Measurements from ENCODE around the gene DHRS3.
A peak's percentile ranks its signal among the peaks of the same experiment; 100 is the strongest.
"Not testable (repeated sequence)": the region's sequence is repeated elsewhere in the genome, so short reads cannot be mapped to it uniquely, and the experiment has no call there.

DHRS3 gene

DNA sequence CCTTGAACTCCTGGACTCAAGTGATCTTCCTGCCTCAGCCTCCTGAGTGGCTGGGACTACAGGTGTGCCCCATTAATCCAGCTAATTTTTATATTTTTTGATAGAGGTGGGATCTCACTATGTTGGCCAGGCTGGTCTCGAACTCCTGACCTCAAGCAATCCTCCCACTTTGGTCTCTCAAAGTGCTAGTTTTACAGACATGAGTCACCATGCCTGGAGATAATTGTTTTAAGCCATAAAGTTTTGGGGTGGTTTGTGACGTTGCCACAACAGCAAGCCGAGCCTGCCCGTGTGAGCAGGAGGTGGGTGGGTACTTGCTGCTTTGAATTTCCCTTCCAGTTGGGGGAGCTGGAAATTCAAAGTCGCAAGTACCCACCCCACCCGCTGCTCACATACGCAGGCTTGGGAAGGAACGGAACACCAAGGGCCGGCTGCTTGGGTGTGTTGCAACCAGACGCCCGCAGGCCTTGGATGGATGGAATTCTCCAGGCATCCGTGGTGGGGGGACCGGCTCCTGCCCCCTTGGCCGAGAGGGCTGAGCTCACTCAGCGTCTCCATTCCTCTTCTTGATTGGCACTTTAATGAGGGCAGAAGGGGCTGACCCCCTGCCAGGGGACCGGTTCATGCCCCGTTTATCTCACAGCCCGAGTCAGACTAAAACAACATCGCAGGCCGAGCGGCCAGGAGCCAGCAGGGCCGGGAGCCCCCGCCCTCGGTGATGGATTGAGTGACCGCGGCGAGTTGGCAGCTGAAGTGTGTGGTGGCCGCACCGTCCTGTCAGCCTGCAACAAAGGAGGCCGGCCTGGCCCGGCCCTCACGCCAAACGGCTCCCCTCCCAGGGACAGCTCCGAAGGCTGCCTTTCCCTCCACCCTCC is 78.1 kb downstream of the DHRS3 start:
- DNase-seq (ENCODE audit: low read depth in 2 of 2) = peak; percentile 86 to 96
- H3K4me3 ChIP-seq (replicated peaks in 1 of 2; ENCODE audit: low read depth in 2 of 2, low read length in 2 of 2) = no peak overlapping the region
- TF ChIP-seq, protein P1, sequence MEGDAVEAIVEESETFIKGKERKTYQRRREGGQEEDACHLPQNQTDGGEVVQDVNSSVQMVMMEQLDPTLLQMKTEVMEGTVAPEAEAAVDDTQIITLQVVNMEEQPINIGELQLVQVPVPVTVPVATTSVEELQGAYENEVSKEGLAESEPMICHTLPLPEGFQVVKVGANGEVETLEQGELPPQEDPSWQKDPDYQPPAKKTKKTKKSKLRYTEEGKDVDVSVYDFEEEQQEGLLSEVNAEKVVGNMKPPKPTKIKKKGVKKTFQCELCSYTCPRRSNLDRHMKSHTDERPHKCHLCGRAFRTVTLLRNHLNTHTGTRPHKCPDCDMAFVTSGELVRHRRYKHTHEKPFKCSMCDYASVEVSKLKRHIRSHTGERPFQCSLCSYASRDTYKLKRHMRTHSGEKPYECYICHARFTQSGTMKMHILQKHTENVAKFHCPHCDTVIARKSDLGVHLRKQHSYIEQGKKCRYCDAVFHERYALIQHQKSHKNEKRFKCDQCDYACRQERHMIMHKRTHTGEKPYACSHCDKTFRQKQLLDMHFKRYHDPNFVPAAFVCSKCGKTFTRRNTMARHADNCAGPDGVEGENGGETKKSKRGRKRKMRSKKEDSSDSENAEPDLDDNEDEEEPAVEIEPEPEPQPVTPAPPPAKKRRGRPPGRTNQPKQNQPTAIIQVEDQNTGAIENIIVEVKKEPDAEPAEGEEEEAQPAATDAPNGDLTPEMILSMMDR (IDR thresholded peaks at IDR 0.05; ENCODE audit: low read depth, low read length) = no peak

- no peak for DNase-seq (ENCODE audit: low read depth in 2 of 2)
- TF ChIP-seq, protein P1 (IDR thresholded peaks at IDR 0.05; ENCODE audit: low read depth, low read length) = no peak
- no peak overlapping the region for H3K4me3 ChIP-seq (replicated peaks in 1 of 2; ENCODE audit: low read depth in 2 of 2, low read length in 2 of 2)
Measured at GRCh38 chr1:12539320-12539704, 78.7 kb downstream of the DHRS3 start.

GRCh38 chr1:12538536-12538935 is 79.5 kb downstream of the DHRS3 start:
- DNase-seq (ENCODE audit: low read depth in 2 of 2); H3K4me3 ChIP-seq (replicated peaks in 1 of 2; ENCODE audit: low read depth in 2 of 2, low read length in 2 of 2): not testable (repeated sequence)

GRCh38 chr1:12537906-12538461 is 80.0 kb downstream of the DHRS3 start:
- H3K4me3 ChIP-seq (replicated peaks in 1 of 2; ENCODE audit: low read depth in 2 of 2, low read length in 2 of 2) = no peak overlapping the region
- TF ChIP-seq, protein P1 (IDR thresholded peaks at IDR 0.05; ENCODE audit: low read depth, low read length) = no peak
- no peak for DNase-seq (ENCODE audit: low read depth in 2 of 2)

- TF ChIP-seq, protein P1 (IDR thresholded peaks at IDR 0.05; ENCODE audit: low read depth, low read length) = no peak
Measured at GRCh38 chr1:12537294-12537693, 80.7 kb downstream of the DHRS3 start.

GRCh38 chr1:12536023-12536639 is 81.9 kb downstream of the DHRS3 start:
- H3K4me3 ChIP-seq (replicated peaks in 1 of 2; ENCODE audit: low read depth in 2 of 2, low read length in 2 of 2) = no peak overlapping the region
- no peak for DNase-seq (ENCODE audit: low read depth in 2 of 2)
- TF ChIP-seq, protein P1 (IDR thresholded peaks at IDR 0.05; ENCODE audit: low read depth, low read length) = no peak

More at GRCh38 chr1:12537294-12537693, 80.7 kb downstream of the DHRS3 start:
- DNase-seq (ENCODE audit: low read depth in 2 of 2) = no peak
- H3K4me3 ChIP-seq (replicated peaks in 1 of 2; ENCODE audit: low read depth in 2 of 2, low read length in 2 of 2) = no peak overlapping the region

Data from cardiac fibroblast (primary cell).